AG10803 (cell line): ENCODE measurements around the gene PLEKHH2.
"Not testable (repeated sequence)": the region's sequence is repeated elsewhere in the genome, so short reads cannot be mapped to it uniquely, and the experiment has no call there.

ENCODE experiments used
- DNase-seq: peaks from one replicate; pipeline ENCODE4 v3.0.0; 2010; ENCODE audit warnings: low read depth
- H3K4me3 ChIP-seq: 2 replicates; pipeline ENCODE4 v1.5.1; 2011; ENCODE audit warnings: mild to moderate bottlenecking, low read length, control low read depth
- CTCF ChIP-seq: conservative IDR thresholded peaks from 2 replicates; pipeline ENCODE4 v1.5.1; 2011; ENCODE audit warnings: mild to moderate bottlenecking, low read length, control low read depth, inconsistent platforms

Gene PLEKHH2

GRCh38 chr2:43718530-43719124 lies 81.6 kb downstream of the PLEKHH2 start:
- no peak for DNase-seq
- H3K4me3 ChIP-seq = no peak overlapping the region
- no peak for TF ChIP-seq CTCF

- no peak overlapping the region for H3K4me3 ChIP-seq
- DNase-seq = no peak
- TF ChIP-seq CTCF = no peak
These were observed 87.9 kb downstream of the PLEKHH2 start for GRCh38 chr2:43724728-43725526.

GRCh38 chr2:43725711-43726246 lies 88.7 kb downstream of the PLEKHH2 start:
- H3K4me3 ChIP-seq = no peak overlapping the region
- TF ChIP-seq CTCF = no peak
- DNase-seq = no peak

- not testable (repeated sequence) for H3K4me3 ChIP-seq, DNase-seq
These were observed 90.0 kb downstream of the PLEKHH2 start for GRCh38 chr2:43726961-43727633.

GRCh38 chr2:43727634-43728014 lies 90.6 kb downstream of the PLEKHH2 start:
- no peak overlapping the region for H3K4me3 ChIP-seq
- no peak for TF ChIP-seq CTCF
- no peak for DNase-seq

- TF ChIP-seq CTCF = no peak
- no peak overlapping the region for H3K4me3 ChIP-seq
- DNase-seq = no peak
These were observed 92.6 kb downstream of the PLEKHH2 start for GRCh38 chr2:43729491-43730174.

- H3K4me3 ChIP-seq = no peak overlapping the region
- DNase-seq = no peak
- no peak for TF ChIP-seq CTCF
These were observed 94.2 kb downstream of the PLEKHH2 start for GRCh38 chr2:43731211-43731610.
